ENCODE measurements around the gene PPFIBP1.

DNA sequence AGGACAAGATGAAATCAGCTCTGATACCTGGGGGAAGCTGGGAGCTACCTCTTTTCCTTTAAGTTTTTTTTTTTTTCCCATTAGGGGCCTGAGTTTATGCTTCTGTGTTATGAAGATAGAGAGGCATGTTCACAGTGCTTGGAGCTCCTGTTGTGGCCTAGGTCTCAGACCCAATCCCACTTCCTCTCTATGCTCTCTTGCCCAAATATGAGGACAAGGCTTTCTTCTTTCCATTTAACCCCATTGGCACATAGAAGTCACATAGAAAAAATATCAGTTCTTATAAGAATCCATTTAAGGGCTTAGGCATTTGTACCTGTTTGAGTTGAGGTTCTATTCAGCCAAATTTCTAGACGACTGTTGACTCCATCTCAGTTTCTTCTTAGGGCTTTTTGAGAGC lies 199.2 kb downstream of the PPFIBP1 start:
- TF ChIP-seq, protein P1, sequence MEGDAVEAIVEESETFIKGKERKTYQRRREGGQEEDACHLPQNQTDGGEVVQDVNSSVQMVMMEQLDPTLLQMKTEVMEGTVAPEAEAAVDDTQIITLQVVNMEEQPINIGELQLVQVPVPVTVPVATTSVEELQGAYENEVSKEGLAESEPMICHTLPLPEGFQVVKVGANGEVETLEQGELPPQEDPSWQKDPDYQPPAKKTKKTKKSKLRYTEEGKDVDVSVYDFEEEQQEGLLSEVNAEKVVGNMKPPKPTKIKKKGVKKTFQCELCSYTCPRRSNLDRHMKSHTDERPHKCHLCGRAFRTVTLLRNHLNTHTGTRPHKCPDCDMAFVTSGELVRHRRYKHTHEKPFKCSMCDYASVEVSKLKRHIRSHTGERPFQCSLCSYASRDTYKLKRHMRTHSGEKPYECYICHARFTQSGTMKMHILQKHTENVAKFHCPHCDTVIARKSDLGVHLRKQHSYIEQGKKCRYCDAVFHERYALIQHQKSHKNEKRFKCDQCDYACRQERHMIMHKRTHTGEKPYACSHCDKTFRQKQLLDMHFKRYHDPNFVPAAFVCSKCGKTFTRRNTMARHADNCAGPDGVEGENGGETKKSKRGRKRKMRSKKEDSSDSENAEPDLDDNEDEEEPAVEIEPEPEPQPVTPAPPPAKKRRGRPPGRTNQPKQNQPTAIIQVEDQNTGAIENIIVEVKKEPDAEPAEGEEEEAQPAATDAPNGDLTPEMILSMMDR (IDR thresholded peaks at IDR 0.05), result no peak
- TF ChIP-seq POLR2AphosphoS5 (IDR thresholded peaks at IDR 0.05), result no peak
- TF ChIP-seq POLR2A (IDR thresholded peaks at IDR 0.05), result no peak
